Mesothelial cell of epicardium (in vitro differentiated cells): Measurements from ENCODE around the gene HS6ST3. TPM values are rescaled to one million over a fixed set of nuclear protein-coding genes. Genes with fewer than 3 reads are reported as not detected.

Source experiments
- DNase-seq, 2 experiments: peaks; one replicate each; pipeline ENCODE4 v3.0.0; 2021; ENCODE audit warnings: low spot score in 2 of 2; ENCODE audit not compliant: unreplicated experiment in 2 of 2
- H3K27ac Mint-ChIP-seq: 2 replicates; pipeline ENCODE4 v1.8.0; 2021; ENCODE audit warnings: mixed read lengths
- H3K27me3 Mint-ChIP-seq: 2 replicates; pipeline ENCODE4 v1.8.0; 2021; ENCODE audit warnings: low read depth, mixed read lengths
- H3K36me3 Mint-ChIP-seq: 2 replicates; pipeline ENCODE4 v1.8.0; 2021; ENCODE audit warnings: mixed read lengths
- H3K4me1 Mint-ChIP-seq: 2 replicates; pipeline ENCODE4 v1.8.0; 2021; ENCODE audit warnings: mixed read lengths
- H3K4me3 Mint-ChIP-seq: 2 replicates; pipeline ENCODE4 v1.8.0; 2021; ENCODE audit warnings: mild to moderate bottlenecking, moderate library complexity, mixed read lengths
- H3K9me3 Mint-ChIP-seq: 2 replicates; pipeline ENCODE4 v1.8.0; 2021; ENCODE audit warnings: mixed read lengths
- total RNA-seq: library from RNA; stranded (reverse); gene quantifications from 3 replicates; pipeline ENCODE4 v1.2.1, GENCODE V29; 2021
- TF ChIP-seq, protein P1 (sequence below): fragments of 200-600 bp; sonication (generic); IDR thresholded peaks from one replicate; pipeline ENCODE4 v1.5.0; 2021; ENCODE audit warnings: antibody characterized with exemption; ENCODE audit not compliant: unreplicated experiment

The HS6ST3 gene
- total RNA-seq, 1 donor from 2014 or later: 0.60 TPM

DNA sequence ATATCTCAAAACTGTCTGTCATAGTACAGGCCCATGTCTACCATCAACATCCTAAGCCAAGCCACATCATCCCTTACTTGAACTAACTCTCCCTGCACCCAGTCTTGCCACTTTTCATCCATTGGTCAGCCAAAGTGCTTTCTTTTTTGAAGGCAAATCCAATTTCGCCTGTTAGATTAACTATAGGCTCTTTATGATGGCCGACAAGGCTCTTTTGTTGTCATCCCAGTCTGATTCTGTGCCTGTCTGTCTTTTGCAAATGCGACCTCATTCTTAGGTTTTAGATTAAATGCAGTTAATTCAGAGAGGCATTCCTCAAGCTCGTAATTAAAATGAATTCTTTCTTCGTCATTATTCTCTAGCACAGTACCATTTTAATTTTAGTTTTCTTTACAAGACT is 148.3 kb downstream of the HS6ST3 start:
- no peaks in the 10 kb centered on the region for H3K9me3 Mint-ChIP-seq
- H3K4me1 Mint-ChIP-seq: no peaks in the 10 kb centered on the region
- no peak for DNase-seq
- H3K27me3 Mint-ChIP-seq: no peaks in the 10 kb centered on the region
- TF ChIP-seq, protein P1, sequence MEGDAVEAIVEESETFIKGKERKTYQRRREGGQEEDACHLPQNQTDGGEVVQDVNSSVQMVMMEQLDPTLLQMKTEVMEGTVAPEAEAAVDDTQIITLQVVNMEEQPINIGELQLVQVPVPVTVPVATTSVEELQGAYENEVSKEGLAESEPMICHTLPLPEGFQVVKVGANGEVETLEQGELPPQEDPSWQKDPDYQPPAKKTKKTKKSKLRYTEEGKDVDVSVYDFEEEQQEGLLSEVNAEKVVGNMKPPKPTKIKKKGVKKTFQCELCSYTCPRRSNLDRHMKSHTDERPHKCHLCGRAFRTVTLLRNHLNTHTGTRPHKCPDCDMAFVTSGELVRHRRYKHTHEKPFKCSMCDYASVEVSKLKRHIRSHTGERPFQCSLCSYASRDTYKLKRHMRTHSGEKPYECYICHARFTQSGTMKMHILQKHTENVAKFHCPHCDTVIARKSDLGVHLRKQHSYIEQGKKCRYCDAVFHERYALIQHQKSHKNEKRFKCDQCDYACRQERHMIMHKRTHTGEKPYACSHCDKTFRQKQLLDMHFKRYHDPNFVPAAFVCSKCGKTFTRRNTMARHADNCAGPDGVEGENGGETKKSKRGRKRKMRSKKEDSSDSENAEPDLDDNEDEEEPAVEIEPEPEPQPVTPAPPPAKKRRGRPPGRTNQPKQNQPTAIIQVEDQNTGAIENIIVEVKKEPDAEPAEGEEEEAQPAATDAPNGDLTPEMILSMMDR: no peak
- H3K4me3 Mint-ChIP-seq: no peak overlapping the region
- H3K27ac Mint-ChIP-seq: no peak overlapping the region
- H3K36me3 Mint-ChIP-seq: no peaks in the 10 kb centered on the region

DNA sequence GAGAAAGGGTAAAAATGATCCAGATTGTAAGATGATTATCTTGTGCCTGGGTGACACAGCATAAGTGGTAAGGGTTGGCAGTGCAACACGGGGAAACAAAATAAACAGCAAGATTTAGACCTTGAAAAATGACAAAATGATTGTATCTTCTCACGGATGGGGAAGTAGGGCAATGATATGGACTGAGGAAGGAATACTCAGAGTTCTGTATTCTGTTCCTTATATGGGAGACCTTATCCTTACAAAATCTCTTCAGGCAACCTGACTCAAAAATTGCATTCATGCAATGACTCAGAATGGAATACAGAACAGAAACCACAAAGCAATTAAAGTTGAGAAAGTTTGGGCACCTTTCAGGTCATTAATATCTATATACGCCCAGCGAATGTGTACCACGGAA is 149.0 kb downstream of the HS6ST3 start:
- Mint-ChIP-seq H3K9me3 (no peaks in the 10 kb centered on the region), H3K36me3 (no peaks in the 10 kb centered on the region), H3K27me3 (no peaks in the 10 kb centered on the region), H3K4me1 (no peaks in the 10 kb centered on the region), H3K27ac (no peak overlapping the region), H3K4me3 (no peak overlapping the region)
- no peak for DNase-seq
- TF ChIP-seq, protein P1: no peak

DNA sequence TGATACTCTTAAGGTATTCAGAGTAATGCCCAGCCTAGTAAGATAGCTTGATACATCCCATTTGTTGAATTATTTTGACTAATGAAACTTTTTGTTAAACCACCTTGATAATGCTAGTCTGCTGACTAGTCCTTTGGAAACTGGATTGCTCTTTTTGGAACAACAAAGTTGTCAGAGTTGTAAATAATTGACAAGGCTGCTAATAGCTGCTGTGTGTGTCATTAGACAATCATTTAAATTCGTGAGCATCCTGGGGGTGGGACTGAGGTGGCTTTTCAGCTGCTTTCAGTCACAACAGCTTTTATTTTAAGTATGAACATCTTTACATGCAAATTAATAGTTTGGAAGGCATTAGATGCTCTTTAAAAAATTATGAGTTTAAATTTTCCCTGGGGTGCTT is 153.5 kb downstream of the HS6ST3 start:
- Mint-ChIP-seq H3K27ac (no peak overlapping the region), H3K36me3 (no peaks in the 10 kb centered on the region), H3K9me3 (no peaks in the 10 kb centered on the region), H3K27me3 (no peaks in the 10 kb centered on the region), H3K4me3 (no peak overlapping the region), H3K4me1 (no peaks in the 10 kb centered on the region)
- no peak for DNase-seq
- TF ChIP-seq, protein P1: no peak

DNA sequence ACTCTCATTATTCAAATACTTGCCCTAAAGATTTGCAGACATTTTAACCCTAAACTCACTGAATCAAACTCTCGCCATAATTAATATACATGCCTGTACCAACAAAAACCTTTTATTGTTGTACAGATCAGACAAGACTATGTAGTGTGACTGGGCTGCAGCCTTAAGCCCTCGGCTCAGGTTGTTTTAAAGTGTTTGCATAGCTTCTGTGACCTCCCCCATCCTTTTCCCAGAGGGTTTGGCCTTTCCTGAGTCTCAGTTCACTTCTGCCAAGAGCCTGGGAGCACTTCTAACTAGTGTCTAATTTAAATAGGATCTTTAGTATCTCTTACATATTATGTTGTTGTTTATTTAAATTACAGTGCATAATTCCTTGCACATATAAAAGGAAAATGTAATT is 158.2 kb downstream of the HS6ST3 start:
- H3K4me3 Mint-ChIP-seq: no peak overlapping the region
- no peak overlapping the region for H3K27ac Mint-ChIP-seq
- peaks cover 26% of the 10 kb centered on the region for H3K9me3 Mint-ChIP-seq
- no peaks in the 10 kb centered on the region for H3K27me3 Mint-ChIP-seq
- no peaks in the 10 kb centered on the region for H3K36me3 Mint-ChIP-seq
- DNase-seq: no peak
- H3K4me1 Mint-ChIP-seq: no peaks in the 10 kb centered on the region
- TF ChIP-seq, protein P1: no peak

DNA sequence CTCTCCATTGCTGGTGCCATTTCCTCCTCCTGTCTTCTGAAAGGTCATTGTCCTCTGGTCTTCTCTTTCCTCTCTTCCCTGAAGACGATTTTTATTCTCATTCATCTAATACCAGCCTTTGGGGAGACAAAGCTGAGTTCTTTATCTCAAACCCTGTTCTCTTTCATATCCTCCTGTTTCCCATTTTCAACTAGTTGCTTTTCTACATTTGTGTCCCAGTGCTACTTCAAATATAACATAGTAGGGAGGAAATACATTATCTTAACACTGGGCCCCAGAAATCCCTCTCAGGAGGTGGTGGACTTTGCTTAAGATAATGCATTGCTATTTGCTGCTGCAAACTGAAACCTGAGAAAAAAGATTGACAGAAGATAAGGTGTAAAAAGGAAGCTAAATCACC is 159.1 kb downstream of the HS6ST3 start:
- TF ChIP-seq, protein P1: no peak
- Mint-ChIP-seq H3K27me3 (no peaks in the 10 kb centered on the region), H3K4me1 (no peaks in the 10 kb centered on the region), H3K27ac (no peak overlapping the region), H3K36me3 (no peaks in the 10 kb centered on the region), H3K9me3 (peaks cover 26% of the 10 kb centered on the region), H3K4me3 (no peak overlapping the region)
- DNase-seq: no peak

DNA sequence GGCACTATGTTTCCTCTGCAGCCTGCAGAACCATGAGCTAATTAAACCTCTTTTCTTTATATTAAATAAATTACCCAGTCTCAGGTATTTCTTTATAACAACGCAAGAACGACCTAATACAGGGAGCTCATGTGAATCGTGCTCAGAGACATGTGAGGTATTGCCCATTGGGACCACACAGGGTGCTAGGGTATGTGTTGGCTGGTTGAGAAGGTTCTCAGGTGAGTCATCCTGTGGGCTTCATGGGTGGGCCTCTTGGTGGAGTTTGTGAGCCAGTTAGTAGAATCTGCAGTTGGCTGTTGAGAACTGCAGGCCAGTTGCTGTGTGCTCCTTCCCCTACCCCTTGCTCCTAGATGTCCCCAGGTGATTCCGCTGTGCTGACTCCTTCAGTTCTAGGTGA is 163.0 kb downstream of the HS6ST3 start:
- H3K36me3 Mint-ChIP-seq: no peaks in the 10 kb centered on the region
- peaks cover 5% of the 10 kb centered on the region for H3K27me3 Mint-ChIP-seq
- TF ChIP-seq, protein P1: no peak
- no peak overlapping the region for H3K4me3 Mint-ChIP-seq
- H3K4me1 Mint-ChIP-seq: no peaks in the 10 kb centered on the region
- DNase-seq: no peak
- H3K27ac Mint-ChIP-seq: no peak overlapping the region
- H3K9me3 Mint-ChIP-seq: peaks cover 26% of the 10 kb centered on the region
